CD4-positive, alpha-beta memory T cell (primary cell): Measurements from ENCODE around the gene LONRF2. TPM values are rescaled to one million over a fixed set of nuclear protein-coding genes. Genes with fewer than 3 reads are reported as not detected.

ENCODE experiments used
- CTCF ChIA-PET: fragments of 350-600 bp; sonication (Branson Sonifier 250); formaldehyde crosslinking; loops from one replicate; lab custom pipeline; 2021; ENCODE audit warnings: inconsistent platforms; ENCODE audit not compliant: partially characterized antibody; lab: Charles Lee
- POLR2A ChIA-PET: fragments of 350-600 bp; sonication (Branson Sonifier 250); formaldehyde crosslinking; loops from one replicate; lab custom pipeline; 2021; ENCODE audit not compliant: partially characterized antibody; lab: Charles Lee
- DNase-seq, 5 donors: peaks; one replicate each; pipeline versions ENCODE4 v3.0.0 to v3.0.0-alpha.2; 2020 to 2022; ENCODE audit warnings: mixed read lengths in 1 of 5
- H3K27ac ChIP-seq: one replicate; pipeline ENCODE4 v1.7.0; 2013; ENCODE audit warnings: low read depth, low read length
- H3K27me3 ChIP-seq: 2 replicates; pipeline ENCODE4 v1.7.0; 2013; ENCODE audit warnings: mild to moderate bottlenecking, low read length, moderate library complexity; ENCODE audit not compliant: insufficient read depth
- H3K36me3 ChIP-seq: 2 replicates; pipeline ENCODE4 v1.7.0; 2013; ENCODE audit warnings: mild to moderate bottlenecking, low read length, moderate library complexity; ENCODE audit not compliant: insufficient read depth
- H3K4me1 ChIP-seq: 2 replicates; pipeline ENCODE4 v1.7.0; 2013; ENCODE audit warnings: mild to moderate bottlenecking, low read length, moderate library complexity; ENCODE audit not compliant: insufficient read depth
- H3K4me3 ChIP-seq, 2 donors: one replicate each; pipeline ENCODE4 v1.7.0; 2013; ENCODE audit warnings: low read length in 2 of 2, mild to moderate bottlenecking in 1 of 2
- H3K9me3 ChIP-seq, 2 donors: one replicate each; pipeline ENCODE4 v1.7.0; 2013; ENCODE audit warnings: low read length in 2 of 2, control low read depth in 1 of 2; ENCODE audit not compliant: control insufficient read depth in 1 of 2
- H3K27ac Mint-ChIP-seq, 7 donors: one replicate each; pipeline ENCODE4 v1.8.0; 2020 to 2021; ENCODE audit warnings: mixed read lengths in 7 of 7, mild to moderate bottlenecking in 6 of 7, inconsistent platforms in 3 of 7, moderate library complexity in 3 of 7
- H3K27me3 Mint-ChIP-seq, 2 donors: one replicate each; pipeline ENCODE4 v1.8.0; 2020 to 2021; ENCODE audit warnings: mixed read lengths in 2 of 2
- H3K36me3 Mint-ChIP-seq, 2 donors: one replicate each; pipeline ENCODE4 v1.8.0; 2020 to 2021; ENCODE audit warnings: mixed read lengths in 2 of 2, inconsistent platforms in 1 of 2, mild to moderate bottlenecking in 1 of 2
- H3K4me1 Mint-ChIP-seq, 4 donors: one replicate each; pipeline ENCODE4 v1.8.0; 2020 to 2021; ENCODE audit warnings: mixed read lengths in 4 of 4, mild to moderate bottlenecking in 1 of 4
- H3K4me3 Mint-ChIP-seq, 8 donors: one replicate each; pipeline ENCODE4 v1.8.0; 2020 to 2021; ENCODE audit warnings: mixed read lengths in 8 of 8, mild to moderate bottlenecking in 7 of 8, moderate library complexity in 6 of 8, inconsistent platforms in 3 of 8
- H3K9me3 Mint-ChIP-seq, 8 donors: one replicate each; pipeline ENCODE4 v1.8.0; 2020 to 2021; ENCODE audit warnings: mixed read lengths in 8 of 8, mild to moderate bottlenecking in 5 of 8, inconsistent platforms in 3 of 8, moderate library complexity in 1 of 8
- intact Hi-C: fragments of 100-400 bp; cut with micrococcal nuclease; formaldehyde crosslinking; loops from one replicate; pipeline ENCODE4 v1.15.1; 2023
- polyA plus RNA-seq, 2 donors: library from polyadenylated mRNA; unstranded; fragments of 300-500 nt; fragmentation: Illumina TruSeq; gene quantifications; one replicate each; pipeline ENCODE4 v1.2.3, GENCODE V29; 2021
- total RNA-seq, 2 experiments: library from RNA; stranded (reverse); gene quantifications; one replicate each; pipeline ENCODE4 v1.2.3, GENCODE V29; 2021

The LONRF2 gene
- total and polyA plus RNA-seq, 4 experiments from 2014 or later, result 0.03 to 0.29 (median 0.06) TPM; not detected in 1

DNA sequence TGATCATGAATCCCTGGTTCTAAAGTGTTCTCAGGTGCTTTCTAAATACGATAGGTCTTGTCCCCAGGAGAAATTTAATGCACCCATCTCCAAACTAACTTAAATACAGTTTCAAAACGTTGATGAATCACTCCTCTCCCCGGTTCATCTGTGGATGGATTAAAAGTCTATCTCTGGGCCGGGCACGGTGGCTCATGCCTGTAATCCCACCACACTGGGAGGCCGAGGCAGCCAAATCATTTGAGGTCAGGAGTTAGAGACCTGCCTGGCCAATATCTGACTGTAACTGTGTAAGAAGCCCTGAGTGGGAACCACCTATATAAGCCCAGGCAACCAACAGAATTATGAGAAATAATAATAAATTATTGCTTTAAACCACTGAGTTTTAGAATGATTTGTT, 78.7 kb downstream of the LONRF2 start:
- no peaks in the 10 kb centered on the region for H3K4me1 ChIP-seq

GRCh38 chr2:100242891-100243619, 79.2 kb downstream of the LONRF2 start:
- DNase-seq, result peak; percentile 14 to 41 (median 31)
- no peaks in the 10 kb centered on the region for H3K9me3 ChIP-seq
- no peak overlapping the region for H3K27ac ChIP-seq
- no peaks in the 10 kb centered on the region for H3K27me3 ChIP-seq
- Mint-ChIP-seq H3K4me1 (peaks cover 0 to 3% (median under 1%) of the 10 kb centered on the region in 4 donors), H3K27ac (peak overlapping the region in 1 of 7 donors; percentile 46), H3K27me3 (peaks cover 0 to 11% of the 10 kb centered on the region in 2 donors), H3K9me3 (peaks cover 0 to 1% (median 0%) of the 10 kb centered on the region in 8 donors), H3K4me3 (no peak overlapping the region), H3K36me3 (no peaks in the 10 kb centered on the region)
- ChIA-PET POLR2A (no interaction called here), CTCF (interaction anchor here (0.6 to 1.7 kb wide), 7 partner anchors 19 to 685 kb away, joined by 3 to 4 read pairs (median 4); no protein-coding TSS in a partner anchor)
- intact Hi-C loops, result no loop called here
- no peaks in the 10 kb centered on the region for H3K36me3 ChIP-seq
- H3K4me3 ChIP-seq, result no peak overlapping the region
- no peaks in the 10 kb centered on the region for H3K4me1 ChIP-seq

More for the DNA sequence above, 78.7 kb downstream of the LONRF2 start:
- Mint-ChIP-seq H3K9me3 (peaks cover 0 to 1% (median 0%) of the 10 kb centered on the region in 8 donors), H3K36me3 (no peaks in the 10 kb centered on the region), H3K27me3 (peaks cover 0 to 14% of the 10 kb centered on the region in 2 donors), H3K4me3 (no peak overlapping the region), H3K4me1 (peaks cover 0 to 3% (median under 1%) of the 10 kb centered on the region in 4 donors), H3K27ac (peak overlapping the region in 1 of 7 donors; percentile 21)
- H3K27me3 ChIP-seq, result no peaks in the 10 kb centered on the region
- H3K9me3 ChIP-seq, result no peaks in the 10 kb centered on the region
- ChIA-PET POLR2A (no interaction called here), CTCF (interaction anchor here (0.9 to 1.1 kb wide), 3 partner anchors 18 to 686 kb away, joined by 3 to 4 read pairs (median 3); no protein-coding TSS in a partner anchor)
- DNase-seq, result no peak
- no peak overlapping the region for H3K4me3 ChIP-seq
- no peaks in the 10 kb centered on the region for H3K36me3 ChIP-seq
- intact Hi-C loops, result no loop called here
- no peak overlapping the region for H3K27ac ChIP-seq

DNA sequence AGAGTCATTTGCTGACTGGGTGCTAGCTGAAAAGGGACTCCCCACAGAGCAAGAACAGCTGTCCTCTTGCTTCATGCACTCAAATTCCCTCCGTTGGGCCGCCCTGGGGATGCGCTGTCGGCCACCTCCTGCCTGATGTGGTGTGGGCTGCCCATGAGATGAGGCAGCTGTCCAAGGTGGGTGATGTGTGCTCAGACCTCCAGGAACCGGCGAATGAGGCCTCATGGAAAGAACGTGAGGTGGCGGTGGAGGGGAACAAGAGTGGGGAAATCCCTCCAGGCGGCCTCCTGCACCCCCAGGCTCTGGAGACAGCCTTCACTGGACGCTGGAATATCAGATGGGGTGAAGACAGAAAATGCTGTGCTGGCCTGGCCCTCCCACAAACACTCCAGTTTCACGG, 79.8 kb downstream of the LONRF2 start:
- no peaks in the 10 kb centered on the region for H3K27me3 ChIP-seq

DNA sequence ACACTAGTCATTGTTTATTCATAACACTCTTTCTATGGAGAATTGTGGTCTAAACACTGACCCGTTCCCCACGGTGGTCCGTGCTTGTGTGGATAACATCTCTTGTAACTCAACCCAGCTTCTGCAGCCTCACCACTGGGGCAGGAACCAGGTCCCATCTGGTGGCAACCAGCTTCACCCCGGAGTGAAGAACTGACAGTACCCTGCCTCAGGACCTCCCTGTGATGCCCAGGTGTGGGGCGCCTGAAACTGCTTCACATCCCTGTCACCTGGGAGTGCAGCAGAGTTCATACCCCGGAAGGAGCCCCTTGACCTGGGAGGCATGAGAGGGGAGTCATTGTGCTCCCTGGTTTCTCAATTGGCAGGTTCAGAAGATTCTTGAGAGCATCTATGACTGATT, 81.1 kb downstream of the LONRF2 start:
- peaks cover under 1 to 11% (median 3%) of the 10 kb centered on the region in 4 donors for H3K4me1 Mint-ChIP-seq
- H3K9me3 Mint-ChIP-seq, result peaks cover 0 to 1% (median 0%) of the 10 kb centered on the region in 8 donors
- H3K36me3 ChIP-seq, result no peaks in the 10 kb centered on the region
- no peaks in the 10 kb centered on the region for H3K27me3 ChIP-seq
- no peaks in the 10 kb centered on the region for H3K36me3 Mint-ChIP-seq
- ChIA-PET POLR2A (no interaction called here), CTCF (interaction anchor here (1.6 kb wide), 1 partner anchor 681 kb away, joined by 4 read pairs; no protein-coding TSS in a partner anchor)
- intact Hi-C loops, result no loop called here
- no peak for DNase-seq
- peaks cover 0 to 4% of the 10 kb centered on the region in 2 donors for H3K27me3 Mint-ChIP-seq
- H3K9me3 ChIP-seq, result no peaks in the 10 kb centered on the region
- no peak overlapping the region for H3K27ac ChIP-seq
- peaks cover 9% of the 10 kb centered on the region for H3K4me1 ChIP-seq
- no peak overlapping the region for H3K27ac Mint-ChIP-seq
- H3K4me3 Mint-ChIP-seq, result no peak overlapping the region
- H3K4me3 ChIP-seq, result no peak overlapping the region

More for the DNA sequence above, 79.8 kb downstream of the LONRF2 start:
- no peak for DNase-seq
- CTCF ChIA-PET, result interaction anchor here (0.6 to 1.7 kb wide), 4 partner anchors 422 to 685 kb away, joined by 3 to 4 read pairs (median 4); no protein-coding TSS in a partner anchor
- intact Hi-C loops, result no loop called here
- Histone ChIP-seq H3K4me1 (peaks cover under 1% of the 10 kb centered on the region), H3K27ac (no peak overlapping the region), H3K9me3 (no peaks in the 10 kb centered on the region), H3K36me3 (no peaks in the 10 kb centered on the region), H3K4me3 (no peak overlapping the region)
- H3K27me3 Mint-ChIP-seq, result peaks cover 0 to 10% of the 10 kb centered on the region in 2 donors
- no peak overlapping the region for H3K27ac Mint-ChIP-seq
- no peak overlapping the region for H3K4me3 Mint-ChIP-seq
- peaks cover 0 to 1% (median 0%) of the 10 kb centered on the region in 8 donors for H3K9me3 Mint-ChIP-seq
- H3K4me1 Mint-ChIP-seq, result peaks cover 0 to 3% (median under 1%) of the 10 kb centered on the region in 4 donors
- no peaks in the 10 kb centered on the region for H3K36me3 Mint-ChIP-seq
- POLR2A ChIA-PET, result no interaction called here

GRCh38 chr2:100240386-100240785, 81.9 kb downstream of the LONRF2 start:
- ChIA-PET POLR2A (no interaction called here), CTCF (interaction anchor here (0.9 to 1.7 kb wide), 2 partner anchors 22 to 421 kb away, joined by 4 read pairs; no protein-coding TSS in a partner anchor)
- no peaks in the 10 kb centered on the region for H3K36me3 Mint-ChIP-seq
- H3K9me3 ChIP-seq, result no peaks in the 10 kb centered on the region
- DNase-seq, result no peak
- H3K4me3 ChIP-seq, result no peak overlapping the region
- no peak overlapping the region for H3K27ac ChIP-seq
- H3K9me3 Mint-ChIP-seq, result peaks cover 0 to 1% (median 0%) of the 10 kb centered on the region in 8 donors
- no peak overlapping the region for H3K4me3 Mint-ChIP-seq
- H3K27ac Mint-ChIP-seq, result no peak overlapping the region
- no peaks in the 10 kb centered on the region for H3K27me3 ChIP-seq
- no peaks in the 10 kb centered on the region for H3K36me3 ChIP-seq
- intact Hi-C loops, result no loop called here
- H3K27me3 Mint-ChIP-seq, result peaks cover 0 to 2% of the 10 kb centered on the region in 2 donors
- peaks cover 6 to 18% (median 10%) of the 10 kb centered on the region in 4 donors for H3K4me1 Mint-ChIP-seq
- H3K4me1 ChIP-seq, result peaks cover 17% of the 10 kb centered on the region

DNA sequence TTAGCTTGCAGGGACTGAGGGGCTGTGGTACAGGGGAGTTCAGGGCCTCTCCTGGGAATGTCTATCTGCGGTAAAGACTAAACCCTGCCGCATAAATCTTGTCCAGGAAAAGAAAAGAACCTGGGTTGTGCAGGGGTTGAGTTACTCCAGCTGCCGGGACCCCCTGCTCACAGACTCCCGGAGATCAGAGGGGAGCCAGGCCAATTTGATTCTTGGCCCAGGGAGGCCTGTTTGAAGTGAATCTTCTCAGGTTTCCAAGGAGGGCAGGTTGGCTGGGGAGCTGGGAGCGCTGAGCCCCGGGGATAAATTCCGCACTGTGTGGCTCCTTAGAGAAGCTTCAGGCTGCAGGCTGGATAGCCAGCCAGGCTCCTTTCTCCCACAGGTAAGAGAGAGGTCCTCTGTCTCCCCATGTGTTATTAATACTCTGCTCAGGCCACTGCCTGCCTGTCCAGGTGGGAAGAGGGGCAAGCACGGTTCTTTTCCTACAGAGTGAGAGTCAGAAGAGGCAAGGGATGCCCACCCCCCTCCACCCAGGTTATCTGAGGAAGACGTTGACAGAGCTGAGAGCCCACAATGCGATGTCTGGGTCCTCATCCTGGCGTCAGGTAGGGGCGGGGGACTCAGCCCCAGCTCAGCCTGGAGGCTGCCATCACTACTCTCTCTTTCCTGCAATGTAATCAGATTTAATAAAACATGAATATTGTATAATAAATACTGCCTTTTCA, 82.7 kb downstream of the LONRF2 start:
- POLR2A ChIA-PET, result no interaction called here
- intact Hi-C loops, result no loop called here
- DNase-seq, result no peak
- Mint-ChIP-seq H3K4me1 (peaks cover 10 to 25% (median 17%) of the 10 kb centered on the region in 4 donors), H3K36me3 (no peaks in the 10 kb centered on the region), H3K27me3 (no peaks in the 10 kb centered on the region), H3K4me3 (no peak overlapping the region), H3K27ac (no peak overlapping the region), H3K9me3 (peaks cover 0 to 1% (median 0%) of the 10 kb centered on the region in 8 donors)
- Histone ChIP-seq H3K9me3 (no peaks in the 10 kb centered on the region), H3K36me3 (no peaks in the 10 kb centered on the region), H3K27me3 (no peaks in the 10 kb centered on the region), H3K27ac (no peak overlapping the region), H3K4me3 (no peak overlapping the region), H3K4me1 (peaks cover 25% of the 10 kb centered on the region)
- CTCF ChIA-PET, result interaction anchor here (0.9 to 1.7 kb wide), 2 partner anchors 23 to 420 kb away, joined by 4 read pairs; no protein-coding TSS in a partner anchor

GRCh38 chr2:100238471-100238870, 83.8 kb downstream of the LONRF2 start:
- Mint-ChIP-seq H3K36me3 (no peaks in the 10 kb centered on the region), H3K27me3 (peaks cover 0 to 1% of the 10 kb centered on the region in 2 donors), H3K4me1 (peaks cover 11 to 34% (median 17%) of the 10 kb centered on the region in 4 donors), H3K9me3 (peaks cover 0 to 1% (median 0%) of the 10 kb centered on the region in 8 donors), H3K27ac (no peak overlapping the region), H3K4me3 (no peak overlapping the region)
- Histone ChIP-seq H3K27me3 (no peaks in the 10 kb centered on the region), H3K27ac (no peak overlapping the region), H3K36me3 (no peaks in the 10 kb centered on the region), H3K9me3 (no peaks in the 10 kb centered on the region), H3K4me3 (no peak overlapping the region), H3K4me1 (peaks cover 28% of the 10 kb centered on the region)
- no peak for DNase-seq
- ChIA-PET CTCF (no interaction called here), POLR2A (no interaction called here)
- intact Hi-C loops, result no loop called here
